NCI-H69 (cell line): ENCODE results near the gene ZCWPW1.
"Not testable (repeated sequence)": the region's sequence is repeated elsewhere in the genome, so short reads cannot be mapped to it uniquely, and the experiment has no call there.

Experiments used
- DNase-seq: peaks from one replicate; lab custom pipeline; 2025; lab: John Stamatoyannopoulos, UW

The ZCWPW1 gene

DNA sequence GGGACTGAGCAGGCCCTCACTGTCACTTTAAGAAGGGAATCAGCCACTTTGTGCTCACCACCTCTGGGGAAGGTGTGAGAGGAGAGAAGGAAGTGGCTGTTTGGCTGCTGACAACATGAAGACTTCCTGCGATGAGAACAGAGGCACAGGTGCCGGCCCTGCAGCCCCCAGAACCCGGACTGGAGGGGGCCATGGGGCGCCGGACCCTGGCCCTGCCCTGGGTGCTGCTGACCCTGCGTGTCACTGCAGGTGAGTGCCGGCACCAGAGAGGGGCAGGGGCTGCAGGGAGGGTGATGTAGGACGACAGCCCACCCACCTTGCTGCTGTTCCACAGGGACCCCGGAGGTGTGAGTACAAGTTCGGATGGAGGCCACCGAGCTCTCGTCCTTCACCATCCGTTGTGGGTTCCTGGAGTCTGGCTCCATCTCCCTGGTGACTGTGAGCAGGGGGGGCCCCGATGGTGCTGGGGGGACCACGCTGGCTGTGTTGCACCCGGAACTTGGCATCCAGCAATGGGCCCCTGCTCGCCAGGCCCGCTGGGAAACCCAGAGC lies 76.2 kb downstream of the ZCWPW1 start:
- not testable (repeated sequence) for DNase-seq

DNA sequence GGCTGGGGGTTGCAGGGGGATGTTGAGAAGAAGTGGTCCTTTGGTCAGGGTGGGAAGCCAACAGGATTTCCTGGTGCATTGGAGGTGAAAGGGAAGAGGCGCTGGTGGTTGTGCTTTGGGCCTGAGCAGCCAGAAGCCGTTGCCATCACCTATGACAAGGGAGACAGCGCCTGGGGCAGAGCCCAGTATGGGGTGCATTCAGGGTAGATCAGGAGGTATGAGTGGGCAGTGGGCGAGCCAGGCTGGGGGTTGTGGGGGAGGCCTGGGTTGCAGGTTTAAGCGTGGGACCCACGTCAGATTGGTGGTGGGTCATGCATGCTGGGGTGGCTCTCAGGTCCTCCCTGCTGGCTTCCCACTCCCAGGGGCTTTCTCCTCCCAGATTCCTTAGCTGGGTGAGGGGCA lies 76.8 kb downstream of the ZCWPW1 start:
- no peak for DNase-seq
